COLO668 (cell line): Measurements from ENCODE around the gene NOP14.
"Not testable (repeated sequence)": the region's sequence is repeated elsewhere in the genome, so short reads cannot be mapped to it uniquely, and the experiment has no call there.

ENCODE experiments used
- DNase-seq: peaks from one replicate; lab custom pipeline; 2025; ENCODE audit not compliant: unreplicated experiment; lab: John Stamatoyannopoulos, UW

The NOP14 gene

GRCh38 chr4:2943364-2944090 lies 19.7 kb downstream of the NOP14 start:
- no peak for DNase-seq

DNA sequence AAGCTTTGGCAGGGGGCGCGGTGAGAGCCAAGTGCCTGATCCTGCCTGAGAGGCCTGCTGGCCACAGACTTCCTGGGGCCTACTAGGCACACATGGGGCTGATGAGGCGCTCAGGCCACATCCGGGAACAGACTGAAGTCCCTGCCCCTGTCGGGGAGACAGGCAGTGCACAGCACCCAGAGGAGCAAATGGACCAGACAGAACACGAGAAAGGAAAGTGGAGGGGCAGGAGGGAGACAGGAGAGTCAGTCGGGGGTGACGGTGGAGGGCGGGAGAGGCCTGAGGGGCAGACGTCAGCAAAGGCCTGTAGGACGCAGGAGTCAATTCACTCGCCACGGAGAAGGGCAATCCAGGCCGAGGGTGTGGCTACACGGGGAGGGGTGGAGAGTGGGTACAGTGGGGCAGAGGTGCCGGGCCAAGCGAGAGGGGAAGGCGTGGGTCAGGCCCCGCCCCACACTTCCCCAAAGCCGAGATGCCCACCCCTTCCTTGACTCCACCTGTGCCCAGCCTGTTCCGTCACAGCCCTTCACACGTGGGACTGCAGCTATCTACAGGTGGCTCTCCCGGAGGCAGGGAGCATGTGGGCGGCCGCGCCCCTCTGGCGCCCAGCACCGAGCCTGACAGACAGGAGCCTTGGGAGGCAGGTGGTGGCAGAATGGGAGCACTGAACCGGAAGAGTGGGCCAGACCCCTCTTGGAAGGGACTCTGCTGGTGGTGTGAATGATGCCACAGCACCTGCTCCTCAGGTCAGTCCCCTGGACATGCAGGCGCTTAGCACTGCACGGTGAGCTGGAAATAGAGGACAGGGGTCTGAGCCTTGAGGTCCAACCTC lies 20.5 kb downstream of the NOP14 start:
- peak; percentile 26 for DNase-seq

- no peak for DNase-seq
Measured at GRCh38 chr4:2942037-2942531, 21.1 kb downstream of the NOP14 start.

GRCh38 chr4:2941138-2942036 lies 21.8 kb downstream of the NOP14 start:
- DNase-seq, result no peak

DNA sequence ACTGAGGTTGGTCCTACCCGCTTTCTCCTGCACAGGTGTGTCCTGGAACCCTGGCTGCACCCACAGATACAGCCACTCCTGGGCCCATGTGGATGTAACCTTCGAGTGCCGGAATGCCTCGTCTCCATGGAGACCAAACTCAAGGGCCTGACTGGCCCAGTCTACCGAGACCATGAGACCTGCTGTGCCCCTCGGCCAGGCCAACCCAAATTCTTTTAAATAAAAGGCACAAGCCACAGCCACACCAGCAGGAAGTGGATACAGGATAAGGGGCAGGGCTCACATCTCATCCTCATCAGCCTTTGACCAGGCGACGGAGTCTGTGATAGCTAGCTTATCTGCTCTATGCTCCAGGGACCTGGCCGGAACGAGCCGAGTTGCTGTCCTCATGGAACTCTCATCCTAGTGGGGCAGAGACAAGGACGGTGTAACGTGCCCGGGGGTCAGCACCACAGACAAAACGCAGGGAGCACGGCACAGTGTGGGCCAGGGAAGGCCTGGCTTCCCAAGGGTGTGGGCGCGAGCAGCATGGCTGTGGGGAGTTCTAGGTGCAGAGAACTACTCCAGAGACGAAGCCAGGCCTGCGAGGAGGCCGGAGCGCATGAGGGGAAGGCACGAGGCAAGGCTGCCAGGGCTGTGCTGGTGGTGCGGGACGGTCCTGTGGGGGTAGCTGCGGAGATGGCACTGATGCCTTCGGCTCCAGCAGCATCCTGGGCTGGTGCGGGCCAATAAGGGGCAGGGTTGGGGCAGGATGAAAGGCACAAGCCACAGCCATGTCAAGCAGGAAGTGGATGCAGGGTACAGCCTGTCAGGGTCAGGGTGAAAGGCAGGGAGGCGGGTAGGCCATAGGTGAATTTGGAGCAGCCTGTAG lies 22.7 kb downstream of the NOP14 start:
- DNase-seq, result no peak

DNA sequence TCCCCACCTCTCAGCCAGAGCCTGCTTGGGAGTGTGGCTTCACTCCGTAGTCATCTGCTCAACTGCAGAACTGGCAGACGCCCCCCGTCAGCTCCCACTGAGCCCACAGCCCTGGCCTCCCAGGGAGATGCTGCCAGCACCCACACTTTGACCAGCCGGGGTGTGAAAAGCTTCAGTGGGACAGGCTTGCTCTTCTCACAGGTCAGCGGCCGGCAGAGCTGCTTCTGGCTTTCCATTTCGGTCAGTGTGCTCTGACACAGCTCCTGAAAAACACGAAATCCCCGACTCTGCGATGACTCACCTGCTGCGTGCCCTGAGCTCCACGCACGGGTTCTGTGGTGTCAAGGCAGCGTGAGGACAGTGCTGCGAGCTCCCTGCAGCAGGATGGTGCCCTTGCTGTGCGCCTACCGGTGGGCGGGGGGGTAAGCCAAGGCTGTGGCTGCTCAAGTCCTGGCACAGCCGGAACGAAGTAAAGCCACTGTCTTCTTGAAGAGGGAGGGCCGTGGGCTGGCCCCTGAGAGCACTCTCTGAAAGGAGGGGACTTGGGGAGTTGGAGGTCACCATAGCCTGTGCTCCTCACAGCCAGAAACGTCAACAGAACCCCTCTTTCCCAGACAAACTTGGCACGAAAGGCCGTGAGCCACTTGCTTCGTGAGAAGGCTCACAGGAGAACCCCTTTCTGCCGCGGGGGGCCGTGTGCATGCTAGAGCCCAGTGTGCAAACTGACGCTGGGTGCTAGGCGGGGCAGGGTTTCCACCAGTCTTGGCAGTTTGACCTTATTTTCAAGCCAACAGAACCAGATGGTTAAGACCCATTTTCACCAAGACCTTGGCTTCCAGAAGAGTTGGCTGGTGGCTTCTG lies 23.6 kb downstream of the NOP14 start:
- DNase-seq, result no peak

GRCh38 chr4:2938906-2939305 lies 24.3 kb downstream of the NOP14 start:
- DNase-seq, result no peak

DNA sequence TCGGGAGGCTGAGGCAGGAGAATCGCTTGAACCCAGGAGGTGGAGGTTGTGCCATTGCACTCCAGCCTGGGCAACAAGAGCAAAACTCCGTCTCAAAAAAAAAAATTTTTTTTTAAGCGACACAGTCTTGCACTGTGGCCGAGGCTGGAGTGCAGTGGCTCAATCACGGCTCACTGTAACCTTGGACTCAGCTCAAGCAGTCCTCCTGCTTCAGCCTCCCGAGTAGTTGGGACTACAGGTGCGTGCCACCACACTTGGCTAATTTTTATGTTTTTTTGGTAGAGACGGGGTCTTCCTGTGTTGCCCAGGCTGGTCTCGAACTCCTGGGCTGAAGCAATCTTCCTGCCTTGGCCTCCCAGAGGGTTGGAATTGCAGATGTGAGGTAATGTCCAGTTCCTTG lies 24.8 kb downstream of the NOP14 start:
- DNase-seq, result not testable (repeated sequence)

DNA sequence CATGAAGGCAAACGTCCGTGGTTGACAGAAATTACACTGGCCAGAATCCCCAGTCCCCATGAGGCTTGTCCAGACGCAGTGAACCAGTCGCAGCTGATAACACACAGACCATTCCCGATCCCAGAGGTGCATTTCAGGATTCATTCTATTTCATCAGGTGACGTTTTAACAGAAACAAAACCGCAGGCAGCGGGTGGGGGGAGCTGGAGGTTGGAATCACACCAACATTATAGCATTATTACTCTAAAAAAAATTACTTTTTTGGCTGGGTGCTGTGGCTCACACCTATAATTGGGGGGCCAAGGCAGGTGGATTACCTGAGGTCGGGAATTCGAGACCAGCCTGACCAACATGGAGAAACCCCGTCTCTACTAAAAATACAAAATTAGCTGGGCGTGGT lies 25.2 kb downstream of the NOP14 start:
- DNase-seq, result no peak

- DNase-seq, result peak; percentile 68
Measured at GRCh38 chr4:2937146-2937857, 25.9 kb downstream of the NOP14 start.

GRCh38 chr4:2936773-2937145 lies 26.4 kb downstream of the NOP14 start:
- peak; percentile 44 for DNase-seq

GRCh38 chr4:2935762-2936743 lies 27.2 kb downstream of the NOP14 start:
- DNase-seq, result peak; percentile 31

DNA sequence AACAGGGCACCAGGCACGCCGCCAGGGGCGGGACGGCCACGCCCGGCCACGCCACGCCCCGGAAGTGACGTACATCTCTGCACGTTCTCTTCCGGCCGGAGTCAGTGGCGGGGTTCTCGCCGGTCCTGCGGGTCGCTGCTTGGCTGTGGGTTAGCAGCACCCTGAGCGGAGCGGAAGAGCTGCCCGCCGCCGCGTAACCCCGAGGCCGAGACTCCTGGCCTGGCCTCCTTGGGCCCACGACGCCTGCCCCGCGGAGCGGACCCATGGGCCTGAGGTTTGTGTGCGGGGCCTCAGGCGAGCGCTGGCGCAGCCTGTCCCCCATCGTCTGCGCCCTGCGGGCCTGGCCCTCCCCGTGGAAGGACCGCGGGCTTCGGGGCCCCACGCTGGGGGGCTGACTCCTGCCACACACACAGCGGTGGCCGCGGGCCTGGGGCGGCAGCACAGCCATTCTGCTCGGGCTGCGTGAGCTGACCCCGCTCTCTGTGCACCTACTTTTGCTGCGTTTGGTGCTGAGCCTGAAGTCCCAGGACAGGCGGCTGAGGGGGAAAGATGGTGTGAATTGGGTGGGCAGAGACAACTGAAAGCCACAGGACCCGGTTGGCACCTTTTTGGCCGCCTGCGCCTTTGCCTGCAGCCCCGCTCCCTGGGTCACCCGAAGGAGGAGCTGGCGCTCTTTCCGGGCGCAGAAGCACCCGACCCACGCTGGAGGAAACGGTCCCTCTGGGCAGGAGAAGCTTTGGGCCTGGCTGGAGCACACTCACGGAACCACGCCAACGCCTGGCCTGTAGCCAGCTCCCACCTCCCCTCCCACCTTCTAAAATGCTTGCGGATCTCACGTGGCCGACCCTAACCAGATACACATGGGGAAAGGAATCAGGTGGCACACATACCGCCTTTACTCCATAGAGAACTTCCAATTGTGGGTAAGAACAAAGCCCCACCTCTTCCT lies 28.1 kb downstream of the NOP14 start:
- DNase-seq, result peak; percentile 94

DNA sequence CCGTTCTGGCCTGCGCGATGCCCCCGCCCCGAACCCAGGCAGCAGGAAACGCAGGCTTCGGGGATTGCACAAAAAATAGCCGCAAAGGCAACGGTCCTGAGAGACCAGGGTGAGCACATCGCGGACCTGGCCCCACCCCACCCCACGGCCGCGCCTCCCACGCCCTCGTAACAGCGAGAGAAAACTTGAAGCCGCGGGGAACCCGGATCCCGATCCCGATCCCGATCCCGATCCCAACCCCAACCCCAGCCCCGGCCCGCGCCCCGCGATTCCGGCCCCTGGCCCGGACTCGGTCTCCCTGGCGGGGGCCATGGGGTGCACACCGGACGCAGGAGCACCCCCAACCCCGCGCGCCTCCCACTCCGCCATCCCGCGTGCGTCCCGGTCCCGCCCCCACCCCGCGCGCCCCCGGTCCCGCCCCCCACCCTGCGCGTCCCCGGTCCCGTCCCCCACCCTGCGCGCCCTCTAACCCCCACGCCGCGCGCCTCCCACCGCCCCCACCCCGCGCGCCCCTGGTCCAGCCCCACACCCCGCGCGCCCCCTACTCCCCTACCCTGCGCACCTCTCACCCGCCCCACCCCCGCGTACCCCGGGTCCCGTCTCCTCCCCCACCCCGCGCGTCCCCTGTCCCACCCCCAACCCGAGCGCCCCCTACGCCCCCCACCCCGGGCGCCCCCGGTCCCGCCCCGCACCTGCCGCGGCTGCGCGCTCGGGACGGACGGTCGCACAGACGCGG lies 29.0 kb downstream of the NOP14 start:
- peak; percentile 36 for DNase-seq

- no peak for DNase-seq
Measured at GRCh38 chr4:2933566-2934076, 29.6 kb downstream of the NOP14 start.
